ENCODE results near the gene ZNF331. TPM values are rescaled to one million over a fixed set of nuclear protein-coding genes. Genes with fewer than 3 reads are reported as not detected.

ZNF331 gene
- total RNA-seq, 6 donors from 2014 or later = 26.3 to 80.0 (median 47.1) TPM

- no peak for DNase-seq
Measured at GRCh38 chr19:53555352-53555751, 17.4 kb downstream of the ZNF331 start.

GRCh38 chr19:53571339-53571738 is 33.4 kb downstream of the ZNF331 start:
- Histone ChIP-seq H3K27me3 (no peaks in the 10 kb centered on the region), H3K27ac (no peak overlapping the region), H3K4me3 (no peak overlapping the region), H3K4me1 (no peaks in the 10 kb centered on the region), H3K9me3 (peaks cover 6 to 15% (median 9%) of the 10 kb centered on the region in 4 donors), H3K36me3 (peaks cover 15 to 82% (median 41%) of the 10 kb centered on the region in 4 donors)
- ATAC-seq (ENCODE audit: low FRiP score in 2 of 2) (no peak), DNase-seq (no peak)
- TF ChIP-seq EP300 (IDR thresholded peaks at IDR 0.05) (no peak), POLR2A (IDR thresholded peaks at IDR 0.05) (no peak), POLR2AphosphoS5 (IDR thresholded peaks at IDR 0.05) (no peak), CTCF (IDR thresholded peaks at IDR 0.05) (no peak)
- WGBS, 2 donors = 90 to 95% methylated on average over 12 of the region's 12 CpGs

More at GRCh38 chr19:53555352-53555751, 17.4 kb downstream of the ZNF331 start:
- H3K36me3 ChIP-seq = peaks cover 0 to 36% (median 8%) of the 10 kb centered on the region in 4 donors
- ATAC-seq (ENCODE audit: low FRiP score in 2 of 2) = no peak
- TF ChIP-seq CTCF (IDR thresholded peaks at IDR 0.05) (no peak), POLR2AphosphoS5 (IDR thresholded peaks at IDR 0.05) (no peak), EP300 (IDR thresholded peaks at IDR 0.05) (no peak), POLR2A (IDR thresholded peaks at IDR 0.05) (no peak)
- H3K9me3 ChIP-seq = no peaks in the 10 kb centered on the region
- WGBS, 2 donors = 65 to 66% methylated on average over 10 to 13 of the region's 13 CpGs
- H3K27me3 ChIP-seq = no peaks in the 10 kb centered on the region
- H3K4me3 ChIP-seq = peak overlapping the region in 3 of 4 donors; percentile 49 to 56 (median 56)
- peaks cover 0 to 22% (median 7%) of the 10 kb centered on the region in 4 donors for H3K4me1 ChIP-seq
- peak overlapping the region; percentile 81 to 94 (median 88) for H3K27ac ChIP-seq

GRCh38 chr19:53576941-53577653 is 39.2 kb downstream of the ZNF331 start:
- H3K36me3 ChIP-seq = peaks cover 37 to 74% (median 57%) of the 10 kb centered on the region in 4 donors
- H3K4me1 ChIP-seq = peaks cover 0 to 10% (median 0%) of the 10 kb centered on the region in 4 donors
- no peak overlapping the region for H3K4me3 ChIP-seq
- DNase-seq (no peak), ATAC-seq (ENCODE audit: low FRiP score in 2 of 2) (no peak)
- TF ChIP-seq EP300 (IDR thresholded peaks at IDR 0.05) (no peak), POLR2A (IDR thresholded peaks at IDR 0.05) (no peak), POLR2AphosphoS5 (IDR thresholded peaks at IDR 0.05) (no peak), CTCF (IDR thresholded peaks at IDR 0.05) (no peak)
- no peaks in the 10 kb centered on the region for H3K27me3 ChIP-seq
- H3K9me3 ChIP-seq = peaks cover 22 to 57% (median 54%) of the 10 kb centered on the region in 4 donors
- no peak overlapping the region for H3K27ac ChIP-seq
- 95% methylated on average over 20 of the region's 20 CpGs for WGBS, 2 donors

GRCh38 chr19:53577968-53578367 is 40.0 kb downstream of the ZNF331 start:
- peaks cover 22 to 57% (median 54%) of the 10 kb centered on the region in 4 donors for H3K9me3 ChIP-seq
- WGBS, 2 donors = 96 to 97% methylated on average over 12 of the region's 12 CpGs

More at GRCh38 chr19:53577968-53578367, 40.0 kb downstream of the ZNF331 start:
- no peak overlapping the region for H3K27ac ChIP-seq
- peaks cover 0 to 10% (median 0%) of the 10 kb centered on the region in 4 donors for H3K4me1 ChIP-seq
- ATAC-seq (ENCODE audit: low FRiP score in 2 of 2) (no peak), DNase-seq (no peak)
- TF ChIP-seq CTCF (IDR thresholded peaks at IDR 0.05) (no peak), POLR2A (IDR thresholded peaks at IDR 0.05) (no peak), EP300 (IDR thresholded peaks at IDR 0.05) (no peak), POLR2AphosphoS5 (IDR thresholded peaks at IDR 0.05) (no peak)
- H3K36me3 ChIP-seq = peaks cover 37 to 67% (median 51%) of the 10 kb centered on the region in 4 donors
- H3K27me3 ChIP-seq = no peaks in the 10 kb centered on the region
- no peak overlapping the region for H3K4me3 ChIP-seq
